Ammon's horn (tissue), 1 donor: ENCODE data around the gene APP.
"Not testable (repeated sequence)": the region's sequence is repeated elsewhere in the genome, so short reads cannot be mapped to it uniquely, and the experiment has no call there.

Experiments used
- DNase-seq: peaks from one replicate; pipeline ENCODE4 v3.0.0-alpha.2; 2016; ENCODE audit warnings: low spot score

The APP gene

GRCh38 chr21:26097475-26097874, 73.1 kb downstream of the APP start:
- no peak for DNase-seq

- DNase-seq, result no peak
These were observed 73.8 kb downstream of the APP start for GRCh38 chr21:26096494-26097371.

DNA sequence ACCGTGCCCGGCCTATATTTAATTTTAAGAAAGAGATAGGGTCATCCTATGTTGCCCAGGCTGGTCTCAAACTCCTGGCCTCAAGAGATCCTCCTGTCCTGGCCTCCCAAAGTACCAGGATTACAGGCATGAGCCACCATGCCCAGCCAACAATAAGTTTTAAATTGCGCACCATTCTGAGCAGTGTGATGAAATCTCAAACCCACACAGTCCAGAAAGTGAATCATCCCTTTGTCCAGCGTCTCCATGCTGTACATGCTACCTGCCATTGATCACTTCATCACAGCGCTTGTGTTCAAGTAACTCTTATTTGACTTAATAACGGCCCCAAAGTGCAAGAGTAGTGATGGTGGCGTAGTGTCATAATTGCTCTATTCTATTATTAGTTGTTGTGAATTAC, 75.4 kb downstream of the APP start:
- DNase-seq, result no peak

DNA sequence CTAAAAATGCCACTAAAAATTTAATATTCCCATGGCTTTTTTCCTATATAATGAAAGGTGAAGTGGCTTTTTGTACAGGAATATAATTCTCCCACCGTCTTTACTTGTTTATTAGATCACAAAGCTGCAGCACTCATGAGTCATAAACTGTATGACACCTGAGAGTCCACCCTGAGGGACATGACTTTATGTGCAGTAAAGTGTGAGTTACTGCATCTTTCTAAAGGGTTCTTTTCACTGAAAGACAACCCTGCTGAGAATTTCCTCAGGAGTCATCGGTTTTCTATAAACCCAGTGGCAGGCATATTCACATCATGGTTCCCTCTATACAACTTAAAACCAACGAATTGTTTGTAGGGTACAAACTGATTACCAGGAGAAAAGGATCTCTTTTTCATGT, 77.4 kb downstream of the APP start:
- DNase-seq, result no peak

DNA sequence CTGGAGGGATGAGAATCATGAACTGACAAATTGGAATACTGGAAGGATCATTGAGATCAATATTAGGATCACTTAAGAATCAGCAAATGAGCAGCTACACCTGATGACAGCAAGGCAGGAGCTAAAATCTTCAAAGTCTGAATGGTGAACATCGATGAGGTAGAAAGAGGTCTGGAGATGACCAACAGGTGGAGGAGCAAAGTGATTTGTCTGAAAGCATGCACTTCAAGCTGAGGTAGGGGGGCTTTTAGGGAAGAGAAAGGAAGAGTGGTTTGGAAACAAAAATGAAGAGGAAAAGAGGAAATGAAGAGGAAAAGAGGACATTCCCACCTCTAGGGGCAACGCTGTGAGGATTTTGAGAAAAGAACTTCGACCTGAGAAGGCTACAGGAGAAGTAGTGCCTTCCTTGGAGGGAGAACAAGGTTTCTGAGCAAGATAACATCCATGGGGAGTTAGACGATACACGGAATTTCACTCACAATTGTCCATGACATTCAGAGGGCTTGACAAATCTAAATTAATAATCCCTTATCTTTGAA, 79.0 kb downstream of the APP start:
- DNase-seq, result no peak

- DNase-seq, result no peak
These were observed 80.8 kb downstream of the APP start for GRCh38 chr21:26089730-26090129.

DNA sequence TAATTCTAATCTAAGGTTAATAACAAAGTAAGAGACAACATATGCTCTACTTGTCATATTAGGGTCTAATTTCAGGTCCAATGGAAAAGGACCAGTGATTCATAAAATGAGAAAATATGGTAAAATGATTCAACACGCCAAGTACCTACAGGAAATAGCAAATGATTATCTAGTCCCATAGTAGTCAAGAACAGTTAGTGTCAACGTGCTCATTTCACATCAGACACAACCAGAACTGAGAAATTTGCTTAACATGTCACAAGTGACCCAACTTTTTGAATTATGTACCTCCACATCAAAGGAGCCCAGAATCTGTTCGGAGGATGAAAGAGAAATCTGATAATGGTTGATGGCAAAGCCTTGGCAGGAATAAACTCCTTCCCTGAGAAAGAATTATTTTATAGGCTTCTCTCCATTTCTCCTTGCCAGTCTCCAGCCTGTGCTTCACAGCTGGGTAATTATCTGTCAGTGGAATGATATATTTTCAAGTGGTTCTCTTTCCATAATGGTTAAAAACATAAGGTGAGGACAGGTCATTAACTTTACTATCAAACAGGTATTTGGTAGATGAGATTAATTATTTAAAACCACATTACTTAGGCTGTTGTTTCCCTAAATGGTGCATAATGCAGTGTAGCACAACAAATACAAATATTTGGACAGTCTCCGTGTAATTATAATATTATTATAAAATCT, 83.2 kb downstream of the APP start:
- DNase-seq, result no peak

DNA sequence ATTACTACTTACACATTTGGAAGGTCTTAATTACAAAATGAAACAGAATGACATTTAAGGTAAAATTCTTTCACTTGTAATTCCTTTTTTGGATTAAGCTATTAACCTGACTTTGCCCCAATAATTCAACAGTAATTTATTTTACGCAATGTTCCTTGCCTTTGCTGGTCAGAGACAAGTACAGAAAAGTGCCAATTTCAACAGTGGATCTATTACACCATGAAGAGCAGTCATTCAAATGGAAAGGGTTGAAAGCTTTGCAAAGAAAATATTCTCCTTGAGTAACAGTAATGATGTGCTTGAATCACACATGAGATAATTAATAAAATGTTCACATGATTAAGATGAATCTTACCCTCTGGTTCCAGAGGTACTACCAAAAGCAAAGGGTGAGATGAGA, 84.7 kb downstream of the APP start:
- no peak for DNase-seq

DNA sequence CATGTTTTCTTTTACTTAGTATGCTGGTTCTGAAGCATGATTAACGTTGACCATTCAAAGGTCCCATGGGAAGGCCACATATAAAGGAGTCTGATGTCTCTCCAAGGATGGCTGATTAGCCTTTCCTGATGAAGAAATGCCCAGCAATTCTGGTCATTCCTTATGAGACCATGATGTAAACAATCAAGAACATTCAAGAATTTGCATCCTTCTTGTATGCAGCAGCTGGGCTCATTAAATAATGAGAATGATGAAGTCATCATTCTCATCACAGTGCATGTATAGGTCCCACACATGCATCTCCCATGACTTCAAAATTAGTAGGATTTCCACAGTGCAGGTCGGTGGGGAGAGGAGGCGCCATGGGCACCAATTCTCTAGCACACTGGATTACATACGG, 85.4 kb downstream of the APP start:
- no peak for DNase-seq

- DNase-seq, result no peak
These were observed 88.0 kb downstream of the APP start for GRCh38 chr21:26082549-26082948.

DNA sequence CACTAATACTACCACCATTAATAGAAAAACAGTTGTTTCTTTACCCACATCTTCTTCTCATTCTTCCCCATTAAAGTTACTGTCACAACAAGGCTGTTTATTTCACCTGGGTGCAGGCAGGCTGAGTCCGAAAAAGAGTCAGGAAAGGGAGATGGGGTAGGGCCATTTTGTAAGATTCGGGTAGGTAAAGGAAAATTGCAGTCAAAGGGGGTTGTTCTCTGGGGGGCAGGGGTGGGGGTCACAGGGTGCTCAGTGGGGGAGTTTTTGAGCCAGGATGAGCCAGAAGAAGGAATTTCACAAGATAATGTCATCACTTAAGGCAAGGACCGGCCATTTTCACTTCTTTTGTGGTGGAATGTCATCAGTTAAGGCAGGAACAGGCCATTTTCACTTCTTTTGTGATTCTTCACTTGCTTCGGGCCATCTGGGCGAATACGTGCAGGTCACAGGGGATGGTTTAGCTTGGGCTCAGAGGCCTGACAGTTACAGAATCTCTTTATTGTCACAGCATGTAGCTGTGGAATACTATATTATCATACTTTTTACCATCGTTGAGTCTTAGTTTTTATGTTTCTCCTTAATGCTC, 89.3 kb downstream of the APP start:
- not testable (repeated sequence) for DNase-seq

DNA sequence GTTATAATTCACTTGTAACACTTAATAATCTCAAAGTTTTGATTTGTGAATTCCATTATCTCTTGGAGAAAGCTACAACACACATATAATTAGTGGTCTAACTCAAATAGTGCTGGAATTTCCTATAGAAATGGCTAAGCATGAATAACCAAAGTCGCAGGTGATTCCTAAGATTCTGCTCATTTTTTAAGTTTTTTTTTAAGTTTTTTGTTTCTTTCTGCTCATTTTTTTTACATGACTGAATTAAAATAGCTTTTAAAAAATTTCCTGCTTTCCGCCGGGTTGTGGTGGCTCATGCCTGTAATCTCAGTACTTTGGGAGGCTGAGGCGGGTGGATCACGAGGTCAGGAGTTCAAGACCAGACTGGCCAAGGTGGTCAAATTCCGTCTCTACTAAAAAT, 90.4 kb downstream of the APP start:
- DNase-seq, result no peak

DNA sequence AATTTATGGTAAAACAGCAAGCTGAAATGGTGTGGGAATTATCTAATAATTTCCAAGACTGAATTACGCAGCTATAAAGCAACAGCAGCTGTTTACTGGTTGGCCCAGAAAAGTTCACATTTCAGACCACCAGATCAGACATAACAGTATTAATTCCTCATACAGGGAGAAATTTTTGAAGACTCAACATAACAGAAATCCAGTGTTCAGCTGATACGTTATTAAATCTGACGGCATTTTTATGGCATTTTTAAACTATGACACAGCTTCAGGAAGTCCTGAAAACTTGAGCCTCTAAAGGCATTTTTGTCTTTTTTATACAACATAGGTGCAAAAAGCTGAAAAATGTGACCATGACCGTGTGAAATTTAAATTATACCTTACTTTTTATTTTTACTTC, 91.2 kb downstream of the APP start:
- no peak for DNase-seq

- DNase-seq, result no peak
These were observed 93.0 kb downstream of the APP start for GRCh38 chr21:26077521-26077920.

GRCh38 chr21:26072666-26073615, 97.6 kb downstream of the APP start:
- DNase-seq, result no peak

GRCh38 chr21:26070822-26071425, 99.6 kb downstream of the APP start:
- no peak for DNase-seq

DNA sequence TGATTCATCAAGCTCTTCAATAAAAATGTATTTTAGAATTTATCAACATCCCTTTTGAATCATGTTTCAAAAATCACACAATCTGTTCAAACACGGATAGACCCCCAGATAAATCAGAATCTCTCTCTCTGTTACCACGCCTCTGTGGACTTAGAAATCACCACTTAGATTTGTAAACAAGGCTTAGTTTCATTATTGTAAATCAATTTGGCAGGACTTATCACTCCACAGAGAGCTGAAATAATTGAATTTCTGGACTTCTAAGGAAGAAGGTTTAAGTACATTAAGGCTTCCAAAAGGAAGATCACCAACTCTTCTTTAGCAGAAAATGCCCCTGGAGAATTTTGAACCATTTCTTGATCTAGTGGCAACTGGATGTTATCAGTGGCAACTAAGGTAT, 100.4 kb downstream of the APP start:
- DNase-seq, result no peak

DNA sequence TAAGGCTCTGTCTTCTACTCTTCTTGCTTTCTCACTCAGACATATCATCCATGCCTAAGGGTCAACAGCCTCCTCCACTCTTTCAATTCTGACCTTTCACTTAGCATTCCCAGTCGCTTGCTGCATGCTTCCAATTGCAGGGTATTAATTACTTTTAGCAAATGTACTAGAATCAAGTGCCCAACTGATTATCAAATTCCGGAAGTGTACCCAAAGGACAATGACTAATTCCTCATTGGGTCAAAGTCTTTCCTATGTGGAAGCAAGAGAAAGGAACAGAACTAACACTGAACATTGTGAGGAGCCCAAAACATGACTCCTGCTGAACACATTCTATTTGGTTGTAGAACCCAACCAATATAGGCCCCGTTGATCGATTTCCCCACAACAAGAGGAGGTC, 101.8 kb downstream of the APP start:
- no peak for DNase-seq

- no peak for DNase-seq
These were observed 102.6 kb downstream of the APP start for GRCh38 chr21:26067836-26068594.

DNA sequence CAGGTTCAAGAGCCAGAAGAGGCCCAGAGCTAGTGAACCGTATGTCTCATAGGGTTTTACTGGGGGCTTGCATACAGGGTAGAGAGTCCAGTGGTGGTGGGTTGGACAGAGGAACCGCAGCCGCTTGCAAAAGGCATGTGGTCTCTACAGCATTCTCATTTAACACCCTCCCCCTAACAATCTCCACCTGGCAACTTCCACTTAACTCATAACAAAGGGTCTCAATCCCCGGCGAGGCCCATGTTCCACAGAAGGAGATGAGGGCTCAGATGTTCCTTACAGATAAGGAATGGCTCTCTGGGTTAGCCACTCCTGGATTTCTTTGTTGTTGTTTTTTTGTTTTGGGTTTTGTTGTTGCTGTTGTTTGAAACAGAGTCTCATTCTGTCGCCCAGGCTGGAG, 106.1 kb downstream of the APP start:
- DNase-seq, result no peak

DNA sequence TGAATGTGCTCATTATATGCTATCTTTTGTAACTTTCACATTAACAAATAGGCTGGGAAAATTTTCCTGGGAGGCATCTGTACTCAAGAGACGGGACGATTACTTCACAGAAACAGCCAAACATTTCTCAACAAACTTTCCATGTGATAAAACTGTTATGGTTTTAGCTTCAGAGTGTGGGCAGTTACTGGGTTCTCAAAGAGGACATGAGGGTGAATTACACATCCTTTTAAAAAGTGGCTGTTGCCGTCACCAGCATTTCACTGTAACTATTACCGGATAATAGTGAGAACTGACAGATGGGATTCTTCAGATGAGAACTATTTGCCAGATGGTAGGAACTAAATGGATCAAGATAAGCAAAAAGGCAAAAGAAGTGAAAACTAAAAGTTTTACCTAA, 109.1 kb downstream of the APP start:
- peak; percentile 31 for DNase-seq
